GM12865 (cell line): Measurements from ENCODE around the gene SLC4A5.

Source experiments
- DNase-seq: peaks from one replicate; pipeline ENCODE4 v3.0.0; 2010; ENCODE audit warnings: low read depth
- H3K4me3 ChIP-seq: 2 replicates; pipeline ENCODE4 v1.5.1; 2011; ENCODE audit warnings: mild to moderate bottlenecking, low read depth, low read length, control low read depth
- CTCF ChIP-seq: IDR thresholded peaks from 2 replicates; pipeline ENCODE4 v1.5.1; 2011; ENCODE audit warnings: low read length, control low read depth, low read depth, inconsistent platforms; ENCODE audit not compliant: insufficient read depth; ENCODE audit errors: missing control alignments

SLC4A5 gene

GRCh38 chr2:74228772-74229171 is 114.4 kb downstream of the SLC4A5 start:
- no peak for DNase-seq
- TF ChIP-seq CTCF = no peak

GRCh38 chr2:74227646-74228045 is 115.6 kb downstream of the SLC4A5 start:
- no peak for DNase-seq
- H3K4me3 ChIP-seq = no peak overlapping the region
- no peak for TF ChIP-seq CTCF

More at GRCh38 chr2:74228772-74229171, 114.4 kb downstream of the SLC4A5 start:
- H3K4me3 ChIP-seq = no peak overlapping the region

GRCh38 chr2:74226648-74227213 is 116.5 kb downstream of the SLC4A5 start:
- no peak for TF ChIP-seq CTCF
- no peak for DNase-seq
- H3K4me3 ChIP-seq = no peak overlapping the region

- no peak for TF ChIP-seq CTCF
Measured at GRCh38 chr2:74225698-74226459, 117.3 kb downstream of the SLC4A5 start.

GRCh38 chr2:74223941-74224770 is 119.1 kb downstream of the SLC4A5 start:
- no peak for TF ChIP-seq CTCF
- no peak for DNase-seq
- H3K4me3 ChIP-seq = no peak overlapping the region

More at GRCh38 chr2:74225698-74226459, 117.3 kb downstream of the SLC4A5 start:
- no peak for DNase-seq
- no peak overlapping the region for H3K4me3 ChIP-seq

- H3K4me3 ChIP-seq = no peak overlapping the region
- no peak for TF ChIP-seq CTCF
- no peak for DNase-seq
Measured at GRCh38 chr2:74222300-74222650, 120.9 kb downstream of the SLC4A5 start.
